K562 (cell line): Measurements from ENCODE around the gene PID1. TPM values are rescaled to one million over a fixed set of nuclear protein-coding genes. Genes with fewer than 3 reads are reported as not detected.

Experiments
- ATAC-seq: fragments of 200-7000 bp; cut with Tn5 transposase; 3 replicates; pipeline ENCODE4 v1.9.1; 2020; ENCODE audit warnings: moderate library complexity
- BruUV-seq: library from RNA; stranded (reverse); fragments of 400-500 nt; replicated peaks from 2 replicates; lab custom pipeline; 2021; lab: Mats Ljungman, UMichigan
- CTCF ChIA-PET: fragments of 300-600 bp; formaldehyde crosslinking; extraction: SDS; loops from one replicate; lab custom pipeline; 2021; ENCODE audit warnings: low intra/inter-chr PET ratio; lab: Yijun Ruan, JAX
- POLR2A ChIA-PET: fragments of 300-600, 350-650 bp; sonication (Branson Sonifier 250); formaldehyde crosslinking; extraction: SDS; loops from one replicate; lab custom pipeline; 2021; ENCODE audit warnings: antibody characterized with exemption, inconsistent platforms; lab: Yijun Ruan, JAX
- DNase-seq, 4 experiments: peaks; one replicate each; pipeline versions ENCODE4 v3.0.0 to v3.0.0-alpha.2; 2011 to 2018; ENCODE audit warnings: low spot score in 3 of 4, mixed read lengths in 3 of 4; ENCODE audit errors: extremely low read depth in 1 of 4
- FAIRE-seq: peaks from 2 replicates; lab custom pipeline; 2011; peaks lifted over from hg19 to GRCh38; lab: Jason Lieb, UNC
- H2AFZ ChIP-seq: 2 replicates; pipeline ENCODE4 v1.6.0; 2011; ENCODE audit warnings: low read depth, low read length, control low read depth, inconsistent platforms
- H3K27ac ChIP-seq: fragments of 200-600 bp; 3 replicates; pipeline ENCODE4 v1.8.0; 2011; ENCODE audit warnings: low read depth, mild to moderate bottlenecking, control low read depth, inconsistent platforms, low read length, moderate library complexity, mixed read lengths; ENCODE audit errors: extremely low read depth
- H3K27me3 ChIP-seq, 2 experiments: fragments of 300-600 bp in 1 of 2; 2 replicates in 1 of 2; 3 replicates in 1 of 2; pipeline versions ENCODE4 v1.6.0 to v1.8.0; 2011; ENCODE audit warnings: inconsistent platforms in 2 of 2, low read length in 2 of 2, mild to moderate bottlenecking in 1 of 2, mixed read lengths in 1 of 2, moderate library complexity in 1 of 2; ENCODE audit not compliant: control insufficient read depth in 2 of 2, insufficient read depth in 2 of 2
- H3K36me3 ChIP-seq: fragments of 300-600 bp; 3 replicates; pipeline ENCODE4 v1.8.0; 2011; ENCODE audit warnings: mild to moderate bottlenecking, low read length, inconsistent platforms; ENCODE audit not compliant: control insufficient read depth, insufficient read depth
- H3K4me1 ChIP-seq, 2 experiments: fragments of 200-600 bp in 1 of 2; replicated peaks in 1 of 2; 2 replicates in 1 of 2; 3 replicates in 1 of 2; pipeline versions ENCODE4 v1.5.1 to v1.8.0; 2011; ENCODE audit warnings: inconsistent platforms in 2 of 2, low read length in 2 of 2, mild to moderate bottlenecking in 1 of 2, mixed read lengths in 1 of 2, moderate library complexity in 1 of 2; ENCODE audit not compliant: control insufficient read depth in 2 of 2, insufficient read depth in 2 of 2
- H3K4me2 ChIP-seq: 2 replicates; pipeline ENCODE4 v1.6.1; 2011; ENCODE audit warnings: low read length, control low read depth, inconsistent platforms, mixed read lengths; ENCODE audit not compliant: insufficient read depth
- H3K4me3 ChIP-seq: fragments of 200-600 bp; sonication (generic), shearing (Covaris generic); 2 replicates; pipeline ENCODE4 v1.5.1; 2016; ENCODE audit warnings: control low read depth, inconsistent platforms
- H3K79me2 ChIP-seq: fragments of 200-600 bp; 3 replicates; pipeline ENCODE4 v1.8.0; 2011; ENCODE audit warnings: low read length, inconsistent platforms; ENCODE audit not compliant: control insufficient read depth, insufficient read depth
- H3K9ac ChIP-seq, 2 experiments: 2 replicates each; pipeline versions ENCODE4 v1.6.0 to v1.6.1; 2011; ENCODE audit warnings: low read depth in 2 of 2, low read length in 2 of 2, control low read depth in 1 of 2, inconsistent platforms in 1 of 2, mild to moderate bottlenecking in 1 of 2, mixed read lengths in 1 of 2; ENCODE audit not compliant: insufficient read depth in 1 of 2
- H3K9me1 ChIP-seq: one replicate; pipeline ENCODE4 v1.6.0; 2011; ENCODE audit warnings: inconsistent platforms, mild to moderate bottlenecking, low read length, moderate library complexity; ENCODE audit not compliant: control insufficient read depth, insufficient read depth
- H3K9me3 ChIP-seq: replicated peaks from 2 replicates; pipeline ENCODE4 v1.5.1; 2011; ENCODE audit warnings: low read depth, low read length, inconsistent platforms; ENCODE audit not compliant: control insufficient read depth, insufficient read depth
- H4K20me1 ChIP-seq: replicated peaks from 2 replicates; pipeline ENCODE4 v1.6.1; 2011; ENCODE audit warnings: low read length, inconsistent platforms, mixed read lengths; ENCODE audit not compliant: control insufficient read depth, insufficient read depth
- CBX1 ChIP-seq: sonication (generic); IDR thresholded peaks from 2 replicates; pipeline ENCODE4 v1.6.1; 2016; ENCODE audit warnings: antibody characterized with exemption, low read depth, mild to moderate bottlenecking
- RAD51 ChIP-seq: fragments of 450-650 bp; IDR thresholded peaks from 2 replicates; pipeline ENCODE4 v1.7.1; 2016; ENCODE audit warnings: low read depth, mild to moderate bottlenecking, borderline replicate concordance
- VEZF1 ChIP-seq: fragments of 200-800 bp; sonication (Bioruptor generic); IDR thresholded peaks from 2 replicates; pipeline ENCODE4 v1.6.1; 2017; ENCODE audit warnings: missing genetic modification characterization, missing compliant biosample characterization
- ZEB2 ChIP-seq: fragments of 450-650 bp; IDR thresholded peaks from 2 replicates; pipeline ENCODE4 v1.6.1; 2016
- ZNF263 ChIP-seq: sonication (generic); formaldehyde crosslinking; IDR thresholded peaks from 2 replicates; pipeline ENCODE4 v1.8.0; 2022; ENCODE audit warnings: mild to moderate bottlenecking, missing genetic modification reagents, borderline replicate concordance
- ZNF57 ChIP-seq: fragments of 450-650 bp; formaldehyde crosslinking; IDR thresholded peaks from 2 replicates; pipeline ENCODE4 v1.4.0; 2020; ENCODE audit warnings: mild to moderate bottlenecking, moderate library complexity
- WGBS: fragments of 100-300 bp; shearing (Covaris generic); methylation state at CpG from one replicate; pipeline ENCODE4 v1.1.6; 2016; ENCODE audit warnings: low coverage, mixed read lengths; ENCODE audit not compliant: insufficient coverage; ENCODE audit errors: missing lambda C conversion rate; 5-methylcytosine and 5-hydroxymethylcytosine counted together
- in situ Hi-C: fragments of 300-500 bp; cut with MboI; formaldehyde crosslinking; loops from 4 replicates; pipeline ENCODE4 v1.15.0; 2018; ENCODE audit warnings: inconsistent platforms, mixed read lengths
- intact Hi-C: fragments of 100-400 bp; cut with micrococcal nuclease; formaldehyde crosslinking; loops from 2 replicates; pipeline ENCODE4 v1.14.2; 2022
- polyA plus RNA-seq, 8 experiments: library from polyadenylated mRNA; depleted of rRNA in 4 of 8; stranded (reverse) in 5 of 8; unstranded in 3 of 8; fragments of >200 nt; fragmentation: Nextera tagmentation in 2 of 8; fragmentation: Illumina TruSeq in 1 of 8; extraction: Ambion mirVana in 2 of 8; extraction: Trizol in 1 of 8; gene quantifications; 2 replicates each; pipeline versions ENCODE4 v1.2.1 to v1.2.3, GENCODE V29; 2011 to 2014; ENCODE audit warnings: inconsistent platforms in 1 of 8, missing spikeins in 1 of 8
- total RNA-seq, 7 experiments: library from RNA; depleted of rRNA in 6 of 7; stranded (reverse); fragments of >200 nt in 6 of 7; fragmentation: Illumina TruSeq in 2 of 7; extraction: Trizol in 2 of 7; gene quantifications; 2 replicates each; pipeline versions ENCODE4 v1.2.1 to v1.2.3, GENCODE V29; 2011 to 2021; ENCODE audit warnings: low replicate concordance in 1 of 7

PID1 gene
- total and polyA plus RNA-seq, 9 of the 15 experiments (the other 6 are each of a cell fraction or from before 2014, with no cell fraction given), result not detected

- no peak for FAIRE-seq
- CTCF ChIA-PET, result no interaction called here
- TF ChIP-seq VEZF1 (CRISPR knock-in tag) (no peak), ZEB2 (no peak)
- TF ChIP-seq, all 486 proteins: peak for 0
- no peak overlapping the region for H2AFZ ChIP-seq
- POLR2A ChIA-PET, result no interaction called here
- no peaks in the 10 kb centered on the region for H3K9me3 ChIP-seq
- H3K9ac ChIP-seq, result no peak overlapping the region
- H3K36me3 ChIP-seq, result no peaks in the 10 kb centered on the region
- H3K4me2 ChIP-seq, result no peak overlapping the region
- no peak overlapping the region for H3K27ac ChIP-seq
- in situ Hi-C loops, result no loop called here
- intact Hi-C loops, result no loop called here
- H4K20me1 ChIP-seq, result no peaks in the 10 kb centered on the region
- no peaks in the 10 kb centered on the region for H3K27me3 ChIP-seq
- 2% methylated on average over 7 of the region's 10 CpGs for WGBS
- no peaks in the 10 kb centered on the region for H3K79me2 ChIP-seq
- no peaks in the 10 kb centered on the region for H3K9me1 ChIP-seq
- DNase-seq, result no peak
- no peak for ATAC-seq
- no TSS peak for BruUV-seq
- H3K4me1 ChIP-seq, result no peaks in the 10 kb centered on the region
- H3K4me3 ChIP-seq, result no peak overlapping the region
Measured at GRCh38 chr2:229152674-229153073, 118.4 kb downstream of the PID1 start.

- Histone ChIP-seq H4K20me1 (no peaks in the 10 kb centered on the region), H3K4me1 (no peaks in the 10 kb centered on the region), H3K36me3 (no peaks in the 10 kb centered on the region), H3K4me2 (no peak overlapping the region), H3K79me2 (no peaks in the 10 kb centered on the region)
- WGBS, result 3% methylated on average over 3 of the region's 4 CpGs
- FAIRE-seq, result no peak
- intact Hi-C loops, result no loop called here
- in situ Hi-C loops, result no loop called here
- CTCF ChIA-PET, result no interaction called here
- no TSS peak for BruUV-seq
- no peak for ATAC-seq
- TF ChIP-seq ZEB2 (no peak), CBX1 (no peak), RAD51 (no peak), ZNF263 (CRISPR knock-in tag) (no peak), ZNF57 (CRISPR knock-in tag) (no peak)
- TF ChIP-seq, all 486 proteins: peak for 0
- no peaks in the 10 kb centered on the region for H3K27me3 ChIP-seq
- POLR2A ChIA-PET, result interaction anchor here (0.8 kb wide), 1 partner anchor 61 kb away, joined by 3 read pairs; no protein-coding TSS in a partner anchor
- H3K9me3 ChIP-seq, result no peaks in the 10 kb centered on the region
- no peak for DNase-seq
- no peak overlapping the region for H3K4me3 ChIP-seq
- no peak overlapping the region for H2AFZ ChIP-seq
- H3K9me1 ChIP-seq, result no peaks in the 10 kb centered on the region
- no peak overlapping the region for H3K9ac ChIP-seq
- H3K27ac ChIP-seq, result no peak overlapping the region
Measured at GRCh38 chr2:229150317-229150716, 120.8 kb downstream of the PID1 start.
